ENCODE results near the gene PCDHB13.
"Not testable (repeated sequence)": the region's sequence is repeated elsewhere in the genome, so short reads cannot be mapped to it uniquely, and the experiment has no call there.

DNA sequence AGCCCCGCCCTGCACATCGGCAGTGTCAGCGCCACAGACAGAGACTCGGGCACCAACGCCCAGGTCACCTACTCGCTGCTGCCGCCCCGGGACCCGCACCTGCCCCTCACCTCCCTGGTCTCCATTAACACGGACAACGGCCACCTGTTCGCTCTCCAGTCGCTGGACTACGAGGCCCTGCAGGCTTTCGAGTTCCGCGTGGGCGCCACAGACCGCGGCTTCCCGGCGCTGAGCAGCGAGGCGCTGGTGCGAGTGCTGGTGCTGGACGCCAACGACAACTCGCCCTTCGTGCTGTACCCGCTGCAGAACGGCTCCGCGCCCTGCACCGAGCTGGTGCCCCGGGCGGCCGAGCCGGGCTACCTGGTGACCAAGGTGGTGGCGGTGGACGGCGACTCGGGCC, 33.3 kb downstream of the PCDHB13 start:
- TF ChIP-seq, protein P1, sequence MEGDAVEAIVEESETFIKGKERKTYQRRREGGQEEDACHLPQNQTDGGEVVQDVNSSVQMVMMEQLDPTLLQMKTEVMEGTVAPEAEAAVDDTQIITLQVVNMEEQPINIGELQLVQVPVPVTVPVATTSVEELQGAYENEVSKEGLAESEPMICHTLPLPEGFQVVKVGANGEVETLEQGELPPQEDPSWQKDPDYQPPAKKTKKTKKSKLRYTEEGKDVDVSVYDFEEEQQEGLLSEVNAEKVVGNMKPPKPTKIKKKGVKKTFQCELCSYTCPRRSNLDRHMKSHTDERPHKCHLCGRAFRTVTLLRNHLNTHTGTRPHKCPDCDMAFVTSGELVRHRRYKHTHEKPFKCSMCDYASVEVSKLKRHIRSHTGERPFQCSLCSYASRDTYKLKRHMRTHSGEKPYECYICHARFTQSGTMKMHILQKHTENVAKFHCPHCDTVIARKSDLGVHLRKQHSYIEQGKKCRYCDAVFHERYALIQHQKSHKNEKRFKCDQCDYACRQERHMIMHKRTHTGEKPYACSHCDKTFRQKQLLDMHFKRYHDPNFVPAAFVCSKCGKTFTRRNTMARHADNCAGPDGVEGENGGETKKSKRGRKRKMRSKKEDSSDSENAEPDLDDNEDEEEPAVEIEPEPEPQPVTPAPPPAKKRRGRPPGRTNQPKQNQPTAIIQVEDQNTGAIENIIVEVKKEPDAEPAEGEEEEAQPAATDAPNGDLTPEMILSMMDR (IDR thresholded peaks at IDR 0.05) = not testable (repeated sequence)
- not testable (repeated sequence) for TF ChIP-seq EP300 (IDR thresholded peaks at IDR 0.05; ENCODE audit: low read depth); POLR2AphosphoS5 (IDR thresholded peaks at IDR 0.05)

All from transverse colon (tissue), 4 donors.